NCI-H2029 treated with DMSO at 0.1 percent for 48 hours (cell line): ENCODE data around the gene FAM117A.
"Not testable (repeated sequence)": the region's sequence is repeated elsewhere in the genome, so short reads cannot be mapped to it uniquely, and the experiment has no call there.

ENCODE experiments used
- DNase-seq: peaks from one replicate; lab custom pipeline; 2025; lab: John Stamatoyannopoulos, UW

The FAM117A gene

GRCh38 chr17:49677933-49678847, 85.7 kb downstream of the FAM117A start, which contains the start of gene SPOP:
TSS of gene SPOP (minus strand) at chr17:49678097. CDS start at chr17:49622810, 55,287 bp downstream.
- peak; percentile 94 for DNase-seq

- DNase-seq: peak; percentile 39
Measured at GRCh38 chr17:49677134-49677932, 86.6 kb downstream of the FAM117A start.

DNA sequence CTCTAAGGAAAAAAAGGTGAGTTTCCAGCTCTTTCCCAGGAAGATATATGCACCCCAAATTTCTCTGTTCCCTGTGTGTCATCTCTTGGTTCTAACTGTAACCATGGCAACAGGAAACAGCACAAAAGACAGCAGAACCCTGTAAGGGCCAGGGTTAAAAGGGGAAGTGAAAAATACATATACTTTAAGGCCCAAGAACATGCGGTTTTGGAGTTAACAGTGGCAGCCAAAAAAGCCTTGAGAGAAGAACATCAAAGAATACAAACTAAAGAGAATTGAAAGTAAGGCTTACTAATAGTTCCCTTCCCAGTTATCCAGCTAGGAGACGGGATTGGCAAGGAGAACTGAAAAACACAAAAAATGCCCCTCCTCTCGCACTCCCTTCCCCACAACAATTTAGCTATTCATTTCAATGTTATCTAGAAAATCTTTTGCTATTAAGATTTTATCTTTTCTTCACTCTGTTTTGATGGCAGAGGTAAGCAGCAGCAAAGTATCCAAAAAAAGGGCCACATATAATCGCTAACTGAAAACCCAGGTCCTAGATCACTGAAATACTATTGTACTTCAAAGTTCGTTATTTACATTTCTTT, 87.6 kb downstream of the FAM117A start:
- no peak for DNase-seq

- DNase-seq: no peak
Measured at GRCh38 chr17:49674507-49674906, 89.4 kb downstream of the FAM117A start.

- not testable (repeated sequence) for DNase-seq
Measured at GRCh38 chr17:49673679-49674078, 90.3 kb downstream of the FAM117A start.

DNA sequence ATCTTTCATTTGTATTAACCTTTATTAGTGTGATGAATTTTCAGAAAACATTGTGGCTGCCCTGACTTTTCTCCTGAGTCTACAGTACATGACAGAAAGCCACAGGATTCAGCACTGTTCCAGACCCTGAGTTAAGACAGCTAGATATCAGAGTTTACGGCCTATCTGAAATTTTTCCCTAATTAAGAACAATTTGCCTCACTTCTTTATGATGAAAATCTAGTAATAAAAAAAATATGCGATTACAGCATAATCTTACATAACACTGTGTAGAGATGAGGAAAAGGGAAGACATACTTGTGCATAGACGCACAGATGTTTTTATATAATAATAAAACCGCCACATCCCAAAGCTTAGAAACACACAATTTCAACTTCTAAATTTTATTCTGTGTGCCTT, 93.3 kb downstream of the FAM117A start:
- no peak for DNase-seq

- no peak for DNase-seq
Measured at GRCh38 chr17:49670002-49670401, 93.9 kb downstream of the FAM117A start.

DNA sequence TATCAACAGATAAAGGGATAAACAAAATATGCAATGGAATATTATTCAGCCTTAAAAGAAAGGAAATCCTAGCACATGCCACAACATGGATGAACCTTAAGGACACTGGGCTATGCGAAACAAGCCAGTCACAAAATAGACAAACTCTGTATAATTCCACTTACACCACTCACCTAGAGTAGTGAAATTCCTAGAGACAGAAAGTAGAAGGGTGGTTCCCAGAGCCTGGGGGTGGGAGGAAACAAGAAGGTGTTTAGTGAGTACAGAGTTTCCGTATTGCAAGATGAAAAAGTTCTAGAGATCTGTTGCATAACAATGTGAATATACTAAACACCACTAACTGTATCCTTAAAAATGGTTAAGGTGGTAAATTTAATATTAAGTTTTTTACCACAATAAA, 96.1 kb downstream of the FAM117A start:
- DNase-seq: no peak

GRCh38 chr17:49664706-49665211, 99.2 kb downstream of the FAM117A start:
- no peak for DNase-seq
